T-helper 22 cell (primary cell): Measurements from ENCODE around the gene IGF1R.

Source experiments
- DNase-seq: peaks from one replicate; pipeline ENCODE4 v3.0.0-alpha.2; 2020; ENCODE audit warnings: low read depth

IGF1R gene

DNA sequence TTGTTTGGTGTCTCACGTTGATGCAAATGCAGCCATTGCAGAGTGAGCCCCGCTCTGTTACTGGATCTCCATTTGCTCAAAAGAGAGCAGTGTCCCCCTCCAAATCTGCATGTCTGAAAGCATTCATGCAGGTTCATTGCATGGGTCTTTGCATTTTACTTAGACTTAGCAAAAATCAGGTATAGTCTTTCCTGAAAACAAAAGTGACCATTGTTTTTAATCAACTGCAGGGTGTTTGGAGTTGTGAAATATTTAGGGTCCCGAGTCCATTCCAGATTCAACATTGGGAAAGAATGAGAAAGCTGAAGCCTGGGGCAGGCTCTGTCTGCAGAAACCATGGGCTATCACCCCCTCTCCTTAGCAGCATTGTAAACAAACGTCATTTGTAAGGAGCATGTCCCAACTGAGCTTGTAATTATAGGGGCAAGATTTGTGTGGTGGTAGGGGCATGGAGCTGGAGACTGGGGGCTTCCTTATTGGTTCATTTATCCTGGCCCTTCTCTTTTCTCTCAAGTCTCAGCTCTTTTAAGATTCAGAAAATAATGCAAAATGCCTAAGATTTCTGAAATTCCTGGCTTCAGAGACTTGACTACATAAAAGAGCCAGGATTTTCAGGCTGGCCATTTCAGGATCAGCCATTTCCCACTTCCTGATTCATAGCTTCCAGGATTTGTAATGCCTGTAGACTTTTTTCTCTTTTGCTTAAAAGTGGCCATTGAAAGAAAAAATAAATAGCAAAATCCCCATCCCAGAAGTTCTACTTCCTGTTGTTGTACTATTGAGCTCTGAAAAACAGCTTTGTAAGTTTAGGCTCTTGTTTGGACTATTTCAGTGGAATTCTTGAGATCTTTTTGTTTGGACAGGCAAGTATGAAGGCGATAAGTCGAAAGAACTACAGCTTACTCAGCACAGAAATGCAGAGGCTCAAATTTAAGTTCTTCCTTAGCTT is 23.0 kb downstream of the IGF1R start:
- DNase-seq = no peak

DNA sequence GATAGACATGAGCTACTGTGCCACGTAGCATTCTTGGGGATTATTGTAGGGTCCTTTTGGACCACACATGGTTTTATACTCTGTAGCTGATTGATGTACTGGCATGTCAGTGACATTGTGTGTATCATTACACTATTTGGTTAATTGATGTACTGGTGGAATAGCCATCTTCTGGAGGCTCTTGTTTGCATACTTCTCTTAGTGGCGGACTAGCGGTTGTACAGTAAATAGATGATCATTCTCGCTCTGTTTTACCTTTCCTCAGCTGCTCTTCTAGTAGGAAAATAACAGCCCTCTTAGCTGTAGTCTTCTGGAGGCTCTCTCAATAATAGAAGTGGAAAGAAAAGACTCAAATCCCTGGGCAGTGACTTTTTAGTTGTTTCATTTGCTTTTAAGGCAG is 24.8 kb downstream of the IGF1R start:
- no peak for DNase-seq

DNA sequence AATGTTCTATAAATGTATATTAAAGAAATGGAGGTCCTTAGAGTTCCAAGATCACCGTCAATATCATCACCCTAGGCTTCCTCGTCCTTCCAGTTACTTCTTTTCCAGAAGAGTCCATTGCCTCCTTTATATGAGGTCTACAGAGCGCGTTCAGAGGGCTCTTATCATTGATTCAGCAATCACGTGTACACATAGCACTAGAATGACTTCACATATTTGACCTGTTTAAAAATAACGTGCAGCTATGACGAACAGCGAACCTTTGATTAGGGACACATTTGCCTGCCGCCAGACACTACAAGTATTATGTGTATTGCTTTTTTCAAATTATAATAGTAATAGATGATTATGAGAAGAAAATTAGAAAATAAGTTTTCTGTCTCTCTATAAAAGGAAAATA is 26.0 kb downstream of the IGF1R start:
- DNase-seq = no peak

DNA sequence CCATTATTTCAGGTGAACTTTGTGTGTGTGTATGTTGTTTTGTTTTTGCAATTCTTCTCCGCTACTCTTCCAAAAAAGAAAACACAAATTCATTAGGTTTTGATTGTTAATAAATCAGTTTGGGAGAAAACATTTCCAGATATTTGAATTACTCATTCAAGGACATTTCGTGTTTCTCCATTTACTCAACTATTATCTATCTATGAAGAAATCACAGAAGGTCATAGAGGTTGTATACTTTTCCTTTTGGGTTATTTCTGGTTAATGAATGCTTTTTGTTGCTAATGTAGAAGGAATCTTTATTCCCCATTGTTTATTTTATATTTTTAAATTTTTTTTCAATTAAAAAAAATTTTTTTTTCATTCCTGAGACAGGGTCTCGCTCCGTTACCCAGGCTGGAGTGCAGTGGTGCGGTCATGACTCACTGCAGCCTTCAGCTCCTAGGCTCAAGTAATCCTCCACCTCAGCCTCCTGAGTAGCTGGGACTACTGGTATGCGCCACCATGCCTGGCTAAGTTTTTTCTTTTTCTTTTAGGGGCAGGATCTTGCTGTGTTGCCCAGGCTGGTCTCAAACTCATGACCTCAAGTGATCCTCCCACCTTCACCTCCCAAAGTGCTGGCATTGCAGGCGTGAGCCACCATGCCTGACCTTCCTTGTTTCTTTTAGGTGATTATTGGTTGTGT is 28.4 kb downstream of the IGF1R start:
- DNase-seq = no peak

DNA sequence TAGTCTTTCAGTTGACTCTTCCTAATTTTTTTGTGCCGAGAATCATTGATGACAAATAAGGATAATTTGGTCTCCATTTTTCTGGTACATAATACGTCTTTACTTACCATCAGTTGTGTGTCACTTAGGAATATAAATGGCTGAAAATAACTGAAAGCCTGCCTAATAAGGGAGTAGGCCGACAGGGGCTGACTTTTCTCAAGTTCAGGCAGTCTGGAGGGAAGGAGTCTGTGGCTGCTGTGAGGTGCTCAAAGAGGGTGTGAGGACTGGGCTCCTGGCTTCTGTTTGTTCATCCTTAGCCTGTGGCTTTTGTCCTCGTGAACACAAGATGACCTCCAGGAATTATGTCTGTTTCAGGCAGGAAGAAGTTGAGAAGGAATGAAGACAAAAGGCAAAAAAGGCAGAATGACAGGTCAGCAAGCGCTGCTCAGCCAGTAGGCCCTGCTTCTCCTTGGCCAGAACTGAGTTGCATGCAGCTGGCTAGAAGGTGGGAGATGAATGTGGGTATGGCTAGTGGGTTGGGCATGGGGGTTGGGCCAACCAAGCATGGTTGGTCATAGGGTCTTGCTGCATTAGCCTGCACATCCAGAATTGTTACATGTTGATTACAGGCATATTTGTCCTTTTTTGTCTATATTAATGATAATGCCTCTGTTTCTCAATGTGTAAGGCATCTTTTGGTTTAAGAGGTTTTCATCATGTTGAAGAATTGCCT is 29.2 kb downstream of the IGF1R start:
- DNase-seq = no peak

DNA sequence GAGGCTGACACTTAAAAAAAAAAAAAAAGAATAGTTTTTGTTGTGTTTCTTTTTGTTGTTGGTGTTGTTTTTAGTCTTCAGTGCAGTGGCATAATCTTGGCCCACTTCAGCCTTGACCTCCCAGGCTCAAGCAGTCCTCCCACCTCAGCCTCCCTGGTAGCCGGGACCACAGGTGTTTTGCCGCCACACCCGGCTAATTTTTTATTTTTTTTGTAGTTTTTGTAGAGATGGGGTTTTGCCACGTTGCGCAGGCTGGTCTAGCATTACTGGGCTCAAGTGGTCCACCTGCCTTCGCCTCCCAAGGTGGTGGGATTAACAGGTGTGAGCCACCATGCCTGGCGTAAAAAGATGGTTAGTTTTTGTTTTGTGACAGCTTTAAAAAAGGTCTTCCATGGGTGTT is 30.1 kb downstream of the IGF1R start:
- no peak for DNase-seq

DNA sequence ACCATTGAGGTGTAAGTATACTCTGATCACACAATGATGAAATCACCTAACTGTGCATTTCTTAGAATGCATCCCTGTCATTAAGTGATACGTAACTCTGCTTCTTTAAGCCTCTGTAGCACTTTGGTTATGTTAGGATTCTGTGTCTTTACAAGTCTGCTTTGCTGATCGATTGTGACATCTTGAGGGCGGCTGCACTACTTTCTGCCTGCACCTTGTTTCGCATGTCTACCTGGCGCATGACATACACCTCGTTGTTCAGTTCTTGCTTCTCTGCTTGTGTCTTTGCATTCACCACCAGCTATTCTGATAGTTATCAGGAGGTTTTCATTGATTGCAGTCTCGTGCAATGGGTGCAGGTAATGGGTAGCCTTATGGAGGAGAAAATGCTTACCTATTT is 32.7 kb downstream of the IGF1R start:
- DNase-seq = no peak

DNA sequence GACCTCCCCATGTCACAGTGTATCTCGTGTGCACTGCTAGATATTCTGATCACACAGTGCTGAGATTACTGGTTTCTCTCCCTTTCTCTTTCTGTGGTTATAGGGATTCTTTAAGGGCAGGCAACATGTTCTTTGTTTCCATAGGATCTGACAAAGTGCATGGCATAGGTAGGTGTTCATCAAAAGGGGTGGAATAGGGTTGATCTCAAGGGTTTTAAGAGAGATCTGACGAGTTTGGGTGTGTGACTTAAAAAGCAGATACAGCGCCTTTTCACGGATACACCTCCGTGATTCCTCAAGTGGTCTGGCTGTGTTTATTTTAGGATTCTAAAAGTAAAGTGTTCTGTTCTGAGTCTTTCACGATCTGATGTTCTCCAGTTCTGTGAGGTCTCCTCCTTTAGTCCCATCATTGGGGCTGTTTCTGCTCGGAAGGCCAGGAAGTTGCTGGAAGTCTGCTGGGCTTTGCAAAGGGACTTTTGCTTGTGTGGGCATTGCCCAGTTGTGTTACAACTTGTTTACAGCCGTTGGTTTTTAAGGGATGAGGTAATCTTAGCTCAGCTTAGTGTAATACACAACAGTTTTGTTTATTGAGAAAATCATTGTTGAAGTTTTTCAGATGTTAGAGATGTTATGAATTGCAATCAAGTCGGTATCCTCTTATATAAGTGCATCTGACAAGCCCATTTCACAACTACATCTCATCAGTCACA is 34.8 kb downstream of the IGF1R start:
- DNase-seq = no peak

DNA sequence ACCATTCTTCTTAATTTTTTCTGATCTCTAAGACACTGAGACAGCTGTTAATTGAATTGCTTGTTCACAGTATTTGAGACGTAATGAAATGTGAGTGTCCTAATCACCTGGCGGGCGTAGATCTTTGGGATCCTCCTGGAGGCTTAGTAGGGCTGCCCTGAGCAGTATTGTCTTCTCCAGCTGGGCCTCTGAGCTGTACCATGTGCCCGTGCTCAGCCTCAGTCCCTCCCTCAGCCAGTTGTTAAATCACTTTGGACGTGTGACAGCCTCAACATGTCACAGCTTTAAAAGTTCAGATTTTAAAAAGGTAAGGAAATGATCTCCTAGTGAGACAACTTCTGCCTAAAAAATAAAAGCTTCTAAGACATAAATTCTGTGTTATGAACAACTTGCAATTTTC is 35.5 kb downstream of the IGF1R start:
- DNase-seq = no peak

DNA sequence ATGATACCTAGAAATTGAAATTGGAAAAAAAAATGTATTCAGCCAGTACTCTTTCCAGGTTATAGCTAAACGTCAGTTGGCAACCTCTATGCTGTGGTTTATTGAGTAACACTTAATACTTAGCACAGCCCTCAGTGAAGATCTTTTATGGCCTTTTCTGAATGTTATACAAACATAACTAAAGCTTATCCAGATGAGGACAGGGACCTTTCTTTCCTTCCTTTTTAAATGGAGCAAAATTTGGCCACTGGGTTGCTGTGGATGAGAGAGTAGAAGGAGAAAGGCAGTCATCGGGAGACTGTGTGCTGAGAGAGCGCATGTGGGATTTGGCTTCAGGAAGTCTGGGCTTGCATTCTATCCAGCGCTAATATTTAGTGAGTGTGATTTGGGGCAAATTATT is 36.1 kb downstream of the IGF1R start:
- DNase-seq = no peak

DNA sequence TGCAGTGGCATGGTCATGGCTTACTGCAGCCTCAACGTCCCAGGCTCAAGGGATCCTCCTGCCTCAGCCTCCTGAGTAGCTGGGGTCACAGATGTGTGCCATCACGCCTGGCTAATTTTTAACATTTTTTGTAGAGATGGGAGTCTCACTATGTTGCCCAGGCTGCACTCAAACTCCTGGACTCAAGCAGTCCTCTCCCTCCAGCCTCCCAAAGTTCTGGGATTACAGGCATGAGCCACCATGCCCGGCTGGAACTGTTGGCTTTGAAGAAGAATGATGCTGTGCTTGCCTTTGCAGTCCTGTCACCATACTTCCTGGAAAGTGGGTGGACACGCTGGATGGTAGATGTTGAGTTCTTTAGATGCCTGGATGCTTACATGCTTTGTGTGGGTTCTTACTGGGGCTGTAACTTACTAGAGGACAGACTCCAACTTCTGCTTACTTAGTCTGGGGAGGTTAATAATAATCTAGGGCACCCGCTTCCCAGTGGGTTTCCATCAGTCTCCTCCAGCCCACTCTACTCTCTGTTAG is 36.7 kb downstream of the IGF1R start:
- DNase-seq = no peak

DNA sequence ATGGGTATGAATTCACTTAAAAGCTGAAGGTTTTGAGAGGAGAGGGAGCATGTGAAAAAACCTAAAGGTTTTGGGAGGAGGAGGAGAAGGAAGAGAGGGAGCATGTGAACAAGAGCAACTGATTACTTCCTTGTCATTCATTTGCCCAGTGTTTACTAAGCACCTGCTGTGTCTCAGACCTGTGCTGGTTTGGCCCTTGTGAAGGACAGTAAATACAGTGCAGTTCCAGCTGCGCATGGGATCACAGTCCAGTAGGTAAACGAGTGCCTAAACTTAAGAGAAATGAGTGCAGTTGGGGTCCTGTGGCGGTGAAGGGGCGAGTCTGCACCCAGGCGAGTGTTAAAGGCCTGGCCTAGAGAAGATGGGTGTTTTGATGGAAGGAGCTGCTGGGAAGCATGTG is 38.6 kb downstream of the IGF1R start:
- no peak for DNase-seq

DNA sequence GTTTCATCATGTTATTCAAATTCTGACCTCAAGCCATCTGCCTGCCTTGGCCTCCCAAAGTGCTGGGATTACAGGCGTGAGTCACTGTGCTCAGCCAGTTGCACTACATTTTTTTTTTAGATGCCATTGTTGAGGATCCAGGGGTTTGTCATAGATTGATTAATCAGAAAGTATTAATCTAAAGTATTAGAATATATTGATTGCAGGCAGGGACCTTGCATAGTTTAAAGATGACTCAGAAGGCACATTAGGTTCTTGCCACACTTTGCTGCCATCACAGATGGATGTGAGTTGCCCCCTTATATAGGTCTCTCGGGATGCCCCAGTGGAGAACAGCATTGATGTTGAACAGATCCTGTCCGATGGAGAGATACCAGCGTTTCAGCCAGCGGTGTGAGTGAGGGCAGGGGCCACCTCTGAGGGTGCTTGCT is 41.1 kb downstream of the IGF1R start:
- no peak for DNase-seq

DNA sequence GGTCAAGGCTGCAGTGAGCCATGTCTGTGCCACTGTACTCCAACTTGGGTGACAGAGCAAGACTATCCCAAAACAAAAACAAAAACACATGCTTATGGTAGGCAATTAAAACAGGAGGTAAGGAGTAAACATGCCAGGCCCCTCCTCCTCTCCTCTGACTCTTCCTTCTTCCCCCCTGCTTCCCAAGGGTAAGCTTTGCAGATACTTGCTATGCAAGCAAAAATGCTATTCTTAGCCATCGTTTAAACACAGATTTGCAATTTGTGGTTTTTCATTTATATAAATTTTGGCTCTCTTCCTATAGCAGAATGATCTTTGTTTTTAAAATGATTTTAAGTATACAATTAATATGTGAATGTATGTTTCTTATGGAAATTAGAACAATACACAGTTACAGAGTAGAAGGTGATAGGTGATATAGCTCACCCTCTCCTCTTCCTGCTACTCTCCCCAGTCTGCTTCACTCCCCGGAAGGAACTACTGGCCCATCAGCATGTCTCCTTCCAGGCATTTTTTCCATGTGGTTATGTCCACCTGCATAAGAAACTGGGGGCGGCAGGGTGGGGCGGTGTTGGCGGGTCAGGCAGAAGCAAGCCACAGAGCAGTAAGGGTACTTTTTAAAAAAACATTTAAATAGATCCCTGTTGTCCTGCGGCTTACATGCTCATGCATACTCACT is 42.1 kb downstream of the IGF1R start:
- DNase-seq = no peak

DNA sequence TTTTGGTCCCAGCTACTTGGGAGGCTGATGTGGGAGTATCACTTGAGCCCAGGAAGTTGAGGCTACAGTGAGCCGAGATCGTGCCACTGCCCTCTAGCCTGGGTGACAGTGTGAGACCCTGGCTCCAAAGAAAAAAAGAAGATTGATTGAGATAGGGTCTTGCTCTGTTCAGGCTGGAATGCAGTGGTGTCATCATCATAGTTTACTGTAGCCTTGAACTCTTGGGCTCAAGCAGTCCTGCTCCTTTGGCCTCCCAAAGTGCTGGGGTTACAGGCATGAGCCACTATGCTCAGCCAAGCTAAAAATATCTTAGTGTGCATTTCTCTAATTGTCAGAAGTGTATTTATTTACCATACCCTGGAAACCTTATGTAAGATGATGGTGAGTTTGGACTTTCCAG is 43.9 kb downstream of the IGF1R start:
- no peak for DNase-seq

DNA sequence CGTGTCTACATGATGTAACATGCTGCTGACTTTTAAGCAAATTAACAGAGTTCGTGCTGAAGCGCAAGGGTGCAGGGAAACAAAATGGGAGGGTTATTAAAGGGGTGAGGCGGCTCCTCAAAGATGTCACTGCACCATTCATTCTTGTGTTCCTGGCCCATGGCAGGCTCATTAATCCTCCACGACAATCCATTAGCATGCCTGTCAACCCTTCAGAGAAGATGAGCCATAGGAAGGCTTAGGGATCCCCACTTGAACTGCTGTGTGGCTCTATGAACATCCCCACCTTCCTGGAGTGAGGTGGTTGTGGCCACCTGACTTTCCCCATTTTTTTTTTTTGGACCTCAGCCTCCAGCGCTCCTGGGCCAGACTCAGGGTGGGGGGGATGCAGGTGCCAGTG is 45.8 kb downstream of the IGF1R start:
- no peak for DNase-seq

DNA sequence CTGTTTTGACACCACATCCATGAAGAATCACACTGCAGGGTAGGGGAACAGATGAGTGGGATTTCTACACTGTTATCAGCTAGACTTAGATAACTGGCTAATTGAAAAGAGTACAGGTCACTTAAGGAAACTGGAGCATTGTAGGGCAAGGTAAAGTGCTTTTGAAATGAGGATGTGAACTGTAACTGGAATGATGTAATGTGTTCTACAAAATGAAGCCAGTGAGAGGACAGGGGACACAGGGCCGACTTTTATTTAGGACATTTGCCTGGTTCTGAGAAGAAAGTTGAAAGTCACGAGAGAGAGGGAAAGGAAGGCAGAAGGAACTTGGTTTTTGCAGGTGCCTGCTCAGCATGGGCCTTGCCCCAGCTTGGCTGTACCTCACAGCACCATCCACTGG is 50.5 kb downstream of the IGF1R start:
- DNase-seq = no peak

DNA sequence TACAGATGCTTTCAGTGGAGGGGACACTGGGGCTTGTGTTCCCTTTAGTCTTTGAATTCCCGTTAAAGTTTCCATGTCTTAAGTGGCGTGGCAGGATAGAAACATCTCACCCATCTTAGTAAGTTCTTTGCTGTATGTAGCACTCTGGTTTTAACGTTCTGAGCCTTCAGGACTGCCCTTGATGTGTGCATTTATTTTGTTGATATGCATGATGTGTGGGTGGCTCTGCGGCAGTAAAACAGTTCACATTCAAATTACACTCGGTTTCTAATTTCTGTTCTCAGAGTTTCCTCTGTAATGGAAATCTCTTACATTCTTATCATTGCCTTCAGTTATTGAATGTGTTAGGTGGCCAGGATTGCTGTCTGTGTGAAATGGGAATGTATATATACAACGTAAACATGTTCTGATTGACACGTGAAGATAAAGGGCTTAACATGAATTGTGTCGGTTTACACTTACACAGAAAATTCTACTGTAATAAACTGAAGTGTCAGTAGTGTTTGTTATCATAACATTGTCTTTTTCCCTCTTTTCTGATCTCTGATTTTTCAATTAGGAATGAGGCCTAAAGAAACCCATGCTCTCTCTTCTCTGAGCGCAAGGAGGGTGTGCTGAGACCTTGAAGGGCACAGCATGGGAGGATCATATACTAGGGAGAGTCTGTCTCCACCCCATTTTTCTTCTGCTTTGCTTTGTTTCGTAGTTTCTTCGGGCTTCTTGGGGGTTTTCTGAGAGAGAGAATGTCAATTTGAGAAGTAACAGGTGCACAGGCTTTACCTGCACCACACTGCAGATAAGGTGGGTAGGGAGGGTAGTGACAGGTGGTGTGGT is 51.5 kb downstream of the IGF1R start:
- DNase-seq = no peak

DNA sequence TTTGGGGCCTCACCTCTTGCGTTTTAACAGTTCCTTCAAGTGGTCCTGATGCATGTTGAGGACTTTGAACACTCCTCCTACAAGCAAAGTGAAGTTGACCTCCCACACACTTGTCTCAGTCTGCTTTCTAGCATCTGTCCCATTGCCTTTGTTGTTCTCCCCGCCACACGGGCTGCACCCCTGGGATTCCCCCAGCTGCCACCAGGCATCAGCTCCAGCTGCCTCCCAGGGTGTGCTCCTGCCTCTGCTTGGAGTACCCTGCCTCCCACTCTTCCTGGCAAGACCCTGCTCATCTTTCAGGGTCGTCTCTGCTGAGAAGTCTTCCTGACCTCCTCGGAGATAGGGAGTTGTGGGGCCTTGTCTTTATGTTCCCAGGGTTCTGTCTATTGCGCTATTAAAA is 52.2 kb downstream of the IGF1R start:
- DNase-seq = no peak

DNA sequence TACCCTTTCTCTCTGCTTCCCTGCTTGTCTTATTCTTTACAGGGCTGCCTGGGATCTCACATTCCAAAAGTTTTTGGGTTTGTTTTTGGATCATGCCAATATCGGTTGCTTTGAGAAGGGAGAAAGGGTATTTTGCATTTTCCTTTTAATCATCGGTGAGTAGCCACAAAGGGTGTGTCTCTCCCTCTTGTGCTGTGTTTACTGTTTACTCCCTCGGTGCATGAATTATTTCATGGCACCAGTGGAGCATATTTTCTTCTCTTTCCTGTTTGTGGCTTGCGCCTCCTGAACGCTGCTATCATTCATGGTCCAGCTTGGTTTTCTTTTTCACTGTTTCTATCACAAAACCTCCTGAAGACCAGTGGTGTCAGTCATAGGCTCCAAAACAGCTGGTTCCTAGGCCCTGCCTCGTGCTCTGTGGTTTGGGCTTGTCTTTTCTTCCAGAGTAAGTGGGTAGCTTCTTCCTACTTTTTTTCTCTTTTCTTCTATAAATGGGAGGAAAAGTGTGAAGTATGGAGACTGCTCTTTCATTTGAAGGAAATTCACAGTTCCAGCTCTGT is 54.9 kb downstream of the IGF1R start:
- DNase-seq = no peak
